GM23338 (cell line): Measurements from ENCODE around the gene TXNRD3. TPM values are rescaled to one million over a fixed set of nuclear protein-coding genes. Genes with fewer than 3 reads are reported as not detected.

Source experiments
- ATAC-seq: fragments of 200-7000 bp; cut with Tn5 transposase; 3 replicates; pipeline ENCODE4 v1.9.1; 2020
- DNase-seq: peaks from one replicate; pipeline ENCODE4 v3.0.0-alpha.2; 2015; ENCODE audit warnings: low spot score
- H2AFZ ChIP-seq: fragments of 200-600 bp; sonication (generic); 2 replicates; pipeline ENCODE4 v1.8.0; 2016; ENCODE audit warnings: antibody characterized with exemption, mild to moderate bottlenecking, moderate library complexity
- H3F3A ChIP-seq: fragments of 200-600 bp; sonication (generic); replicated peaks from 2 replicates; pipeline ENCODE4 v1.8.0; 2017; ENCODE audit warnings: antibody characterized with exemption, mixed run types, low read depth
- H3K27ac ChIP-seq: fragments of 200-600 bp; sonication (generic); 2 replicates; pipeline ENCODE4 v1.6.1; 2016; ENCODE audit warnings: low read depth
- H3K27me3 ChIP-seq: fragments of 200-600 bp; sonication (generic); 2 replicates; pipeline ENCODE4 v1.8.0; 2016; ENCODE audit warnings: mild to moderate bottlenecking, mixed run types, moderate library complexity; ENCODE audit not compliant: insufficient read depth
- H3K36me3 ChIP-seq: fragments of 200-600 bp; sonication (generic); 2 replicates; pipeline ENCODE4 v1.8.0; 2016; ENCODE audit warnings: mild to moderate bottlenecking; ENCODE audit not compliant: insufficient read depth
- H3K4me1 ChIP-seq: fragments of 200-600 bp; sonication (generic); 2 replicates; pipeline ENCODE4 v1.8.0; 2016; ENCODE audit warnings: mild to moderate bottlenecking, moderate library complexity; ENCODE audit not compliant: insufficient read depth
- H3K4me2 ChIP-seq: fragments of 200-600 bp; sonication (generic); 2 replicates; pipeline ENCODE4 v1.7.1; 2017; ENCODE audit warnings: mixed run types
- H3K4me3 ChIP-seq: fragments of 200-600 bp; sonication (generic); 2 replicates; pipeline ENCODE4 v1.6.1; 2016; ENCODE audit warnings: mixed run types
- H3K79me2 ChIP-seq: fragments of 200-600 bp; sonication (generic); replicated peaks from 2 replicates; pipeline ENCODE4 v1.8.0; 2017; ENCODE audit warnings: mild to moderate bottlenecking; ENCODE audit not compliant: insufficient read depth
- H3K9me2 ChIP-seq: fragments of 200-600 bp; sonication (generic); 2 replicates; pipeline ENCODE4 v1.8.0; 2017; ENCODE audit not compliant: insufficient read depth
- H4K20me1 ChIP-seq: fragments of 200-600 bp; sonication (generic); replicated peaks from 2 replicates; pipeline ENCODE4 v1.8.0; 2017; ENCODE audit warnings: mild to moderate bottlenecking; ENCODE audit not compliant: insufficient read depth
- H3K27ac Mint-ChIP-seq: 2 replicates; pipeline ENCODE4 v1.8.0; 2020; ENCODE audit warnings: inconsistent platforms, mild to moderate bottlenecking, moderate library complexity, mixed read lengths
- H3K27me3 Mint-ChIP-seq: 3 replicates; pipeline ENCODE4 v1.8.0; 2022; ENCODE audit warnings: low read depth, mild to moderate bottlenecking, moderate library complexity, mixed read lengths, inconsistent platforms; ENCODE audit not compliant: insufficient read depth, poor library complexity
- H3K36me3 Mint-ChIP-seq: 3 replicates; pipeline ENCODE4 v1.8.0; 2021; ENCODE audit warnings: low read depth, mild to moderate bottlenecking, inconsistent platforms, moderate library complexity, mixed read lengths
- H3K4me1 Mint-ChIP-seq: 3 replicates; pipeline ENCODE4 v1.8.0; 2020; ENCODE audit warnings: mild to moderate bottlenecking, inconsistent platforms, mixed read lengths
- H3K4me3 Mint-ChIP-seq: 3 replicates; pipeline ENCODE4 v1.8.0; 2021; ENCODE audit warnings: moderate library complexity, mild to moderate bottlenecking, inconsistent platforms, mixed read lengths
- H3K9me3 Mint-ChIP-seq: 3 replicates; pipeline ENCODE4 v1.8.0; 2020; ENCODE audit warnings: moderate library complexity, mild to moderate bottlenecking, inconsistent platforms, mixed read lengths
- CREB1 ChIP-seq: fragments of 250-450 bp; sonication (Bioruptor Pico); IDR thresholded peaks from 2 replicates; pipeline ENCODE4 v1.5.0; 2020; ENCODE audit warnings: low read depth, mild to moderate bottlenecking, moderate library complexity
- CTCF ChIP-seq, 2 experiments: fragments of 200-600 bp in 1 of 2; sonication (generic) in 1 of 2; conservative IDR thresholded peaks; 2 replicates each; pipeline versions ENCODE4 v1.5.1 to v1.6.1; 2016 to 2017; ENCODE audit warnings: antibody characterized with exemption in 2 of 2, low read depth in 2 of 2, mild to moderate bottlenecking in 2 of 2, moderate library complexity in 1 of 2
- ETS1 ChIP-seq: IDR thresholded peaks from 2 replicates; pipeline ENCODE4 v1.6.1; 2016; ENCODE audit warnings: antibody characterized with exemption
- EZH2 ChIP-seq: fragments of 200-600 bp; sonication (generic); IDR thresholded peaks from one replicate; pipeline ENCODE4 v1.8.0; 2017; ENCODE audit warnings: antibody characterized with exemption, mild to moderate bottlenecking, low read depth; ENCODE audit not compliant: unreplicated experiment
- EZH2phosphoT487 ChIP-seq: fragments of 200-600 bp; sonication (generic); IDR thresholded peaks from one replicate; pipeline ENCODE4 v1.8.1; 2018; ENCODE audit warnings: antibody characterized with exemption; ENCODE audit not compliant: unreplicated experiment
- JUNB ChIP-seq: IDR thresholded peaks from one replicate; pipeline ENCODE4 v1.6.1; 2016; ENCODE audit warnings: antibody characterized with exemption; ENCODE audit not compliant: unreplicated experiment
- NANOG ChIP-seq: IDR thresholded peaks from 2 replicates; pipeline ENCODE4 v1.6.1; 2016; ENCODE audit warnings: antibody characterized with exemption, borderline replicate concordance
- POLR2AphosphoS5 ChIP-seq: IDR thresholded peaks from 2 replicates; pipeline ENCODE4 v1.6.1; 2016; ENCODE audit warnings: antibody characterized with exemption, low read depth
- REST ChIP-seq: IDR thresholded peaks from one replicate; pipeline ENCODE4 v1.6.1; 2018; ENCODE audit warnings: antibody characterized with exemption; ENCODE audit not compliant: unreplicated experiment
- STAT1 ChIP-seq: IDR thresholded peaks from one replicate; pipeline ENCODE4 v1.6.1; 2016; ENCODE audit warnings: antibody characterized with exemption; ENCODE audit not compliant: unreplicated experiment
- ZNF114 ChIP-seq: fragments of 250-450 bp; sonication (Bioruptor Pico); IDR thresholded peaks from 2 replicates; pipeline ENCODE4 v1.5.0; 2020; ENCODE audit warnings: mild to moderate bottlenecking, moderate library complexity
- ZNF331 ChIP-seq: fragments of 250-450 bp; sonication (Bioruptor Pico); IDR thresholded peaks from 2 replicates; pipeline ENCODE4 v1.5.0; 2020; ENCODE audit warnings: low read depth, mild to moderate bottlenecking, moderate library complexity
- ZNF462 ChIP-seq: fragments of 250-450 bp; sonication (Bioruptor Pico); IDR thresholded peaks from 2 replicates; pipeline ENCODE4 v1.5.0; 2020; ENCODE audit warnings: mild to moderate bottlenecking, moderate library complexity
- polyA plus RNA-seq: library from polyadenylated mRNA; unstranded; fragments of >200 nt; fragmentation: Nextera tagmentation; extraction: Ambion mirVana; gene quantifications from 2 replicates; pipeline ENCODE4 v1.2.1, GENCODE V29; 2016
- total RNA-seq: library from RNA; depleted of rRNA; stranded (reverse); fragments of >200 nt; shearing (Covaris generic); gene quantifications from 2 replicates; pipeline ENCODE4 v1.2.3, GENCODE V29; 2014

Gene TXNRD3
- total and polyA plus RNA-seq, 2 experiments from 2014 or later = 3.0 to 4.1 TPM

GRCh38 chr3:126665959-126666657 is 11.2 kb upstream of the TXNRD3 start:
- no peaks in the 10 kb centered on the region for H3K27me3 ChIP-seq
- H3K27ac ChIP-seq = no peak overlapping the region
- H3K9me2 ChIP-seq = no peaks in the 10 kb centered on the region
- H4K20me1 ChIP-seq = no peaks in the 10 kb centered on the region
- H3K36me3 ChIP-seq = no peaks in the 10 kb centered on the region
- Mint-ChIP-seq H3K4me3 (no peak overlapping the region), H3K4me1 (peaks cover 6% of the 10 kb centered on the region; the same call in 2 of the 3 replicates), H3K27me3 (peaks cover 3% of the 10 kb centered on the region), H3K9me3 (no peaks in the 10 kb centered on the region), H3K27ac (no peak overlapping the region), H3K36me3 (no peaks in the 10 kb centered on the region)
- H2AFZ ChIP-seq = no peak overlapping the region
- no peak overlapping the region for H3K4me2 ChIP-seq
- no peaks in the 10 kb centered on the region for H3F3A ChIP-seq
- H3K4me1 ChIP-seq = no peaks in the 10 kb centered on the region
- DNase-seq (no peak), ATAC-seq (no peak)
- no peak overlapping the region for H3K4me3 ChIP-seq
- TF ChIP-seq POLR2AphosphoS5 (no peak), ZNF462 (CRISPR knock-in tag) (no peak), CTCF (conservative IDR thresholded peaks at IDR 0.05; ENCODE audit: low read depth in 2 of 2) (no peak), CREB1 (CRISPR knock-in tag) (no peak), NANOG (no peak), STAT1 (no peak), JUNB (no peak), REST (no peak), EZH2phosphoT487 (no peak), EZH2 (no peak), ETS1 (no peak), ZNF114 (CRISPR knock-in tag) (no peak), ZNF331 (CRISPR knock-in tag) (no peak)
- no peaks in the 10 kb centered on the region for H3K79me2 ChIP-seq
